ENCODE measurements around the gene CAV3. TPM values are rescaled to one million over a fixed set of nuclear protein-coding genes. Genes with fewer than 3 reads are reported as not detected.

Gene CAV3
- total and polyA plus RNA-seq, 4 donors, result not detected

- no peak overlapping the region for H3K9ac ChIP-seq (ENCODE audit: low read depth in 1 of 2, low read length in 2 of 2)
- H3K4me3 ChIP-seq (ENCODE audit: low read depth in 1 of 3, low read length in 3 of 3), result no peak overlapping the region
- H3K27ac ChIP-seq (ENCODE audit: low read depth in 1 of 2, low read length in 2 of 2), result no peak overlapping the region
- DNase-seq (ENCODE audit: low spot score), result no peak
- no peak for TF ChIP-seq EGR1 (IDR thresholded peaks at IDR 0.05; ENCODE audit: low read depth in 2 of 2)
- TF ChIP-seq RXRA (IDR thresholded peaks at IDR 0.05), result no peak
- TF ChIP-seq YY1 (IDR thresholded peaks at IDR 0.05), result no peak
- no peak for TF ChIP-seq SP1 (IDR thresholded peaks at IDR 0.05)
- no peak for TF ChIP-seq NR2F2 (IDR thresholded peaks at IDR 0.05)
- TF ChIP-seq HNF4A (conservative IDR thresholded peaks at IDR 0.05), result no peak
- TF ChIP-seq FOXA2 (IDR thresholded peaks at IDR 0.05), result no peak
- no peaks in the 10 kb centered on the region for H3K27me3 ChIP-seq (ENCODE audit: control insufficient read depth in 4 of 4, insufficient read depth in 4 of 4, low read length in 3 of 4)
- no peaks in the 10 kb centered on the region for H3K36me3 ChIP-seq (ENCODE audit: control insufficient read depth in 4 of 4, insufficient read depth in 3 of 4, low read depth in 1 of 4, low read length in 3 of 4)
- H3K4me1 ChIP-seq (ENCODE audit: control insufficient read depth in 4 of 4, insufficient read depth in 4 of 4, low read length in 3 of 4), result no peaks in the 10 kb centered on the region
- H3K9me3 ChIP-seq (ENCODE audit: control insufficient read depth in 4 of 4, low read length in 3 of 4), result no peaks in the 10 kb centered on the region
- WGBS, result 96% methylated on average over 1 of the region's 1 CpG
Observed at GRCh38 chr3:8734908-8735307, 1.3 kb downstream of the CAV3 start.

- WGBS, result 87% methylated on average over 11 of the region's 11 CpGs
- Histone ChIP-seq H3K9me3 (ENCODE audit: control insufficient read depth in 4 of 4, low read length in 3 of 4) (no peaks in the 10 kb centered on the region), H3K36me3 (ENCODE audit: control insufficient read depth in 4 of 4, insufficient read depth in 3 of 4, low read depth in 1 of 4, low read length in 3 of 4) (no peaks in the 10 kb centered on the region), H3K27ac (ENCODE audit: low read depth in 1 of 2, low read length in 2 of 2) (no peak overlapping the region), H3K9ac (ENCODE audit: low read depth in 1 of 2, low read length in 2 of 2) (no peak overlapping the region), H3K4me1 (ENCODE audit: control insufficient read depth in 4 of 4, insufficient read depth in 4 of 4, low read length in 3 of 4) (no peaks in the 10 kb centered on the region), H3K4me3 (ENCODE audit: low read depth in 1 of 3, low read length in 3 of 3) (no peak overlapping the region), H3K27me3 (ENCODE audit: control insufficient read depth in 4 of 4, insufficient read depth in 4 of 4, low read length in 3 of 4) (no peaks in the 10 kb centered on the region)
- no peak for TF ChIP-seq HNF4A (conservative IDR thresholded peaks at IDR 0.05)
- no peak for TF ChIP-seq GABPA (IDR thresholded peaks at IDR 0.05 in 1 of 2, conservative IDR thresholded peaks at IDR 0.05 in 1 of 2)
- no peak for TF ChIP-seq CTCF (IDR thresholded peaks at IDR 0.05; ENCODE audit: low read depth, low read length, missing input control)
- TF ChIP-seq JUND (IDR thresholded peaks at IDR 0.05), result no peak
- no peak for TF ChIP-seq SP1 (IDR thresholded peaks at IDR 0.05)
- no peak for TF ChIP-seq RXRA (IDR thresholded peaks at IDR 0.05)
- TF ChIP-seq RAD21 (IDR thresholded peaks at IDR 0.05), result no peak
- TF ChIP-seq NR2F2 (IDR thresholded peaks at IDR 0.05), result no peak
- TF ChIP-seq HNF4G (IDR thresholded peaks at IDR 0.05), result no peak
- TF ChIP-seq YY1 (IDR thresholded peaks at IDR 0.05), result no peak
- no peak for TF ChIP-seq ATF3 (IDR thresholded peaks at IDR 0.05)
- DNase-seq (ENCODE audit: low spot score), result no peak
Observed at GRCh38 chr3:8736436-8736835, 2.8 kb downstream of the CAV3 start.

- Histone ChIP-seq H3K4me3 (ENCODE audit: low read depth in 1 of 3, low read length in 3 of 3) (no peak overlapping the region), H3K4me1 (ENCODE audit: control insufficient read depth in 4 of 4, insufficient read depth in 4 of 4, low read length in 3 of 4) (no peaks in the 10 kb centered on the region), H3K36me3 (ENCODE audit: control insufficient read depth in 4 of 4, insufficient read depth in 3 of 4, low read depth in 1 of 4, low read length in 3 of 4) (no peaks in the 10 kb centered on the region), H3K27ac (ENCODE audit: low read depth in 1 of 2, low read length in 2 of 2) (no peak overlapping the region), H3K9me3 (ENCODE audit: control insufficient read depth in 4 of 4, low read length in 3 of 4) (no peaks in the 10 kb centered on the region), H3K27me3 (ENCODE audit: control insufficient read depth in 4 of 4, insufficient read depth in 4 of 4, low read length in 3 of 4) (peaks cover 0 to under 1% (median 0%) of the 10 kb centered on the region in 4 donors), H3K9ac (ENCODE audit: low read depth in 1 of 2, low read length in 2 of 2) (no peak overlapping the region)
- no peak for DNase-seq (ENCODE audit: low spot score)
- 84% methylated on average over 4 of the region's 4 CpGs for WGBS
- TF ChIP-seq MAX (IDR thresholded peaks at IDR 0.05) (no peak), SP1 (IDR thresholded peaks at IDR 0.05) (no peak), RAD21 (IDR thresholded peaks at IDR 0.05) (no peak), TAF1 (conservative IDR thresholded peaks at IDR 0.05) (no peak), GABPA (IDR thresholded peaks at IDR 0.05 in 1 of 2, conservative IDR thresholded peaks at IDR 0.05 in 1 of 2) (no peak), ATF3 (IDR thresholded peaks at IDR 0.05) (no peak), RXRA (IDR thresholded peaks at IDR 0.05) (no peak), YY1 (IDR thresholded peaks at IDR 0.05) (no peak), REST (IDR thresholded peaks at IDR 0.05) (no peak), CTCF (IDR thresholded peaks at IDR 0.05; ENCODE audit: low read depth, low read length, missing input control) (no peak), FOXA1 (IDR thresholded peaks at IDR 0.05) (no peak), HNF4A (conservative IDR thresholded peaks at IDR 0.05) (no peak), EGR1 (IDR thresholded peaks at IDR 0.05; ENCODE audit: low read depth in 2 of 2) (no peak), JUND (IDR thresholded peaks at IDR 0.05) (no peak), NR2F2 (IDR thresholded peaks at IDR 0.05) (no peak), HNF4G (IDR thresholded peaks at IDR 0.05) (no peak), FOXA2 (IDR thresholded peaks at IDR 0.05) (no peak)
Observed at GRCh38 chr3:8737301-8737700, 3.7 kb downstream of the CAV3 start.

Measured in liver (tissue), 9 donors.